ENCODE results near the gene ZSWIM6. TPM values are rescaled to one million over a fixed set of nuclear protein-coding genes. Genes with fewer than 3 reads are reported as not detected.

Gene ZSWIM6
- total and polyA plus RNA-seq, 12 donors = 2.1 to 10.3 (median 6.7) TPM

DNA sequence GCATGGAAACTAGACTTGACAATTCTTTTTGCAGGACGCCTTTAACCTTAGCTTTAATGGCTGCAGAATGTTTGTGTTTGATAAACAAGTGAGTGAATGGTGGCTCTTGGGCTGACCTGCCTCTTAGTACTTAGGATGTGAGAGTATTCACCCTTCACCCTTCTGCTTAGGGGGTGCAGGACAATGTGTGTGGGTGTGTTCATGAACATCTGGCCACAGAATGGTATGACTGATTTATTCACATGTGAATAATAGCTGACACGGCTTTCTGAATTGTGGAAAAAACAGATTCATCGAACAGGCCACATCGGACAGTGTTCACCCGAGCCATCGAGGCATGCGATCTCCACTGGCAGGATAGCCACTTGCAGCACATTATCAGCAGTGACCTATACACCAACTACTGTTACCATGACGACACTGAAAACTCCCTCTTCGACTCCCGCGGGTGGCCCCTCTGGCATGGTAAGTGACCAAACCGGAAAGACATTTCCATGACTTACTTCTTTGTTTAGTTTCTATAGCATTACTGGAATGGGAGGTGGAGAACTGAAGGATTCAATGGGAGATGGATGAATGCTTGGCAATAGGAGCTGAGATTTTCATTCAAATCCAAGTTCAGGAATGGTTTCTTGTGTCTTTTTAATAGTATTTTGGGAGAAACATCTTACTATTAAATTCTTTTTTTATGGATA lies 193.6 kb downstream of the ZSWIM6 start:
- Histone ChIP-seq H3K4me3 (no peak overlapping the region), H3K36me3 (peaks cover 0 to 55% (median 0%) of the 10 kb centered on the region in 9 donors), H3K27me3 (no peaks in the 10 kb centered on the region), H3K9me3 (no peaks in the 10 kb centered on the region), H3K4me1 (peaks cover 0 to 3% (median 0%) of the 10 kb centered on the region in 9 donors), H3K27ac (no peak overlapping the region)
- DNase-seq = no peak
- intact Hi-C loops (cut with DNase I) = no loop called here
- 90% methylated on average over 12 of the region's 12 CpGs for WGBS, 2 donors
- TF ChIP-seq, protein P1, sequence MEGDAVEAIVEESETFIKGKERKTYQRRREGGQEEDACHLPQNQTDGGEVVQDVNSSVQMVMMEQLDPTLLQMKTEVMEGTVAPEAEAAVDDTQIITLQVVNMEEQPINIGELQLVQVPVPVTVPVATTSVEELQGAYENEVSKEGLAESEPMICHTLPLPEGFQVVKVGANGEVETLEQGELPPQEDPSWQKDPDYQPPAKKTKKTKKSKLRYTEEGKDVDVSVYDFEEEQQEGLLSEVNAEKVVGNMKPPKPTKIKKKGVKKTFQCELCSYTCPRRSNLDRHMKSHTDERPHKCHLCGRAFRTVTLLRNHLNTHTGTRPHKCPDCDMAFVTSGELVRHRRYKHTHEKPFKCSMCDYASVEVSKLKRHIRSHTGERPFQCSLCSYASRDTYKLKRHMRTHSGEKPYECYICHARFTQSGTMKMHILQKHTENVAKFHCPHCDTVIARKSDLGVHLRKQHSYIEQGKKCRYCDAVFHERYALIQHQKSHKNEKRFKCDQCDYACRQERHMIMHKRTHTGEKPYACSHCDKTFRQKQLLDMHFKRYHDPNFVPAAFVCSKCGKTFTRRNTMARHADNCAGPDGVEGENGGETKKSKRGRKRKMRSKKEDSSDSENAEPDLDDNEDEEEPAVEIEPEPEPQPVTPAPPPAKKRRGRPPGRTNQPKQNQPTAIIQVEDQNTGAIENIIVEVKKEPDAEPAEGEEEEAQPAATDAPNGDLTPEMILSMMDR (IDR thresholded peaks at IDR 0.05) = no peak
- ATAC-seq = no peak

DNA sequence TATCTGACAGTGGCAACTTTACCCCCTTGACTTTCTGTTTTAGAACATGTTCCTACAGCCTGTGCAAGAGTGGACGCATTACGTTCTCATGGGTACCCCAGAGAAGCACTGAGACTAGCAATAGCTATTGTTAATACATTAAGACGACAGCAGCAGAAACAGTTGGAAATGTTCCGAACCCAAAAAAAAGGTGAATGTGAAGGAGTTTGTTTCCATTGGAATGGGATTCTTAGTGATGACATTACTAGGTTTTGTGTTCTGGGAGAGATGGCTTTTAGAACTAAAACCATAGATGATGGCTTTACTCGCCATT lies 194.1 kb downstream of the ZSWIM6 start:
- Histone ChIP-seq H3K4me1 (peaks cover 0 to 3% (median 0%) of the 10 kb centered on the region in 9 donors), H3K36me3 (peaks cover 0 to 60% (median under 1%) of the 10 kb centered on the region in 9 donors), H3K27me3 (no peaks in the 10 kb centered on the region), H3K27ac (no peak overlapping the region), H3K9me3 (no peaks in the 10 kb centered on the region), H3K4me3 (no peak overlapping the region)
- DNase-seq = no peak
- WGBS, 2 donors = 92 to 98% methylated on average over 5 of the region's 5 CpGs
- intact Hi-C loops (cut with DNase I) = no loop called here
- ATAC-seq = no peak
- TF ChIP-seq, protein P1 (IDR thresholded peaks at IDR 0.05) = no peak

DNA sequence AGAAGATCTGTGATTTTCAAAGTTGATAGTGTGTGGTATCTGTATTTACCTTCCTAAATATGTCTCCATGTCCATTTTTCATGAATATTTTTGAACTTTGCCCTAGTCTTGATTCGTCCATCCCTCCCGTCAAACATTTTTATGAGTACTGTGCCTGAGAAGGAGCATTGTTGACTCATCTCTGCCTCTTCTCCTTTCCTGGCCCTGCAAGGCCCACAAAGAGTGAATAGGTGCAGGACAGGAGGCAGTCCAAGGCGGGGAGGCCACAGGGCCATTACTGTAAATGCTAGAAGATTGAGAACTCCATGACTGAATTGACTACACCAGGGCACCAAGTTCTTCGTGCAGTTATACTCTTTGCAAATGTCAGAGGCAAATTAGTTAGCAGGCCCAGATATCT lies 200.9 kb downstream of the ZSWIM6 start:
- 98% methylated on average over 4 of the region's 4 CpGs for WGBS, 2 donors
- DNase-seq = no peak
- TF ChIP-seq, protein P1 (IDR thresholded peaks at IDR 0.05) = no peak
- peaks cover 0 to 88% (median 11%) of the 10 kb centered on the region in 9 donors for H3K36me3 ChIP-seq
- no peaks in the 10 kb centered on the region for H3K27me3 ChIP-seq
- no peak overlapping the region for H3K27ac ChIP-seq
- H3K4me1 ChIP-seq = no peaks in the 10 kb centered on the region
- no peak for ATAC-seq
- peaks cover 0 to 11% (median 0%) of the 10 kb centered on the region in 11 donors for H3K9me3 ChIP-seq
- H3K4me3 ChIP-seq = no peak overlapping the region
- intact Hi-C loops (cut with DNase I) = no loop called here

DNA sequence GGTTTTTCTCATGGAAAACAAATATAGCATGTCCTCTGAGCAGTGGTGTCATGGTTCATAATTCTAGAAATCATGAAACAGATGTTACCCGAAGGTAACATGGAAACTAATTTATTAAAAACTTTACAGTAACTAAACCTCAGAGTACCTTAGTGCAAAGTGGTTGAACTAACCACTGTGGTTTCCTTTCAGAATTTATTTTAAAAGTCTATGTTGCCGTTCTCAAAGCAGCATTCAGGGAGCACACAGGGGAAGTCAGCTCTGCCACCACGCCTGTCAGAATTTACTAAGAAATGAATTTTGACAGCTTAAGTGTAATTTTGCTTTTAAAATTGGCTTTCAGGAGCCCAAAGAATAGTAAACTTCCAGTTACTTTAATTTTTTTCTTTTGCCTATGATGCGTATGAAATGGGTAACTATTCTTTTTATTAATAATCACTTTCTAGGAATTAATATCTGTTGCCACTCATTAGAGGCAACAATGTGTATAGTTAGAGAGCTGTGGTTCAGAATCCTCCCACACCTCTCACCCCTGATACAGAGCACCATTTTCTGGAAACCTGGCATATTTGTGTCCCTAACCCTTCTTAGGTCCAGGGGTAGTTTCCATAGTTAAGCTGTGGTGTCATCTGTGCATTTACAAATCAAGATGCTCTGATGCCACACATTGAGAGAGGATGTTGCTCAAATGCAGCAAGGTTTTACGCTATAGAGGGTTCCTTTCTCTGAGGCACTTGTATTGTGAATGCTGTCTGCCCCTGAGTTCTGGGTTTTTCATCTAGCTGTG lies 202.6 kb downstream of the ZSWIM6 start:
- Histone ChIP-seq H3K4me1 (no peaks in the 10 kb centered on the region), H3K27me3 (no peaks in the 10 kb centered on the region), H3K27ac (no peak overlapping the region), H3K4me3 (no peak overlapping the region), H3K9me3 (peaks cover 0 to 11% (median 0%) of the 10 kb centered on the region in 11 donors), H3K36me3 (peaks cover 0 to 92% (median 17%) of the 10 kb centered on the region in 9 donors)
- intact Hi-C loops (cut with DNase I) = no loop called here
- no peak for ATAC-seq
- TF ChIP-seq, protein P1 (IDR thresholded peaks at IDR 0.05) = no peak
- 91 to 94% methylated on average over 5 of the region's 5 CpGs for WGBS, 2 donors
- no peak for DNase-seq

All from heart right ventricle (tissue), 16 donors.